ENCODE data around the gene ROBO4.
A peak's percentile ranks its signal among the peaks of the same experiment; 100 is the strongest.

The ROBO4 gene

GRCh38 chr11:124934862-124935547, 37.3 kb upstream of the ROBO4 start:
- DNase-seq (ENCODE audit: low read depth): peak; percentile 90
- H3K4me3 ChIP-seq (ENCODE audit: control insufficient read depth, low read depth, low read length): no peak overlapping the region
- peak; percentile 34 for TF ChIP-seq CTCF (conservative IDR thresholded peaks at IDR 0.05; ENCODE audit: control insufficient read depth, insufficient read depth, low read depth, low read length)

DNA sequence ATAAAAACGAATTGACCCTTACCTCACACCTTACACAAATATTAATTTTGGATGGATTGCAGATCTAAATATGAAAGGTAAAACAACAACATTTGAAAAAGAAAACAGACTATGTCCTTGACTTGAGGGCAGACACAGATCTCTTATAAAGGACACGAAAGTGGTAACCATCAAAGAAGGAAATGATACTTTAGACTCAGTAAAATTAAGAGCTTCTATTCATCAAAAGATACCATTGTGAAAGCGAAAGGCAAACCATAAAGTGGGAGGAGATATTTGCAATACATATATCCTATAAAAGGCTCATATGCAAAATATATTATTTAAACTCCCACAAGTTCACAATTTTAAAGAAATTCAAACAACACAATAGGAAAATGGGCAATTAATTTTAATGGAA, 33.1 kb upstream of the ROBO4 start:
- TF ChIP-seq CTCF (conservative IDR thresholded peaks at IDR 0.05; ENCODE audit: control insufficient read depth, insufficient read depth, low read depth, low read length): no peak
- no peak for DNase-seq (ENCODE audit: low read depth)
- H3K4me3 ChIP-seq (ENCODE audit: control insufficient read depth, low read depth, low read length): no peak overlapping the region

GRCh38 chr11:124928942-124929665, 31.4 kb upstream of the ROBO4 start:
- no peak overlapping the region for H3K4me3 ChIP-seq (ENCODE audit: control insufficient read depth, low read depth, low read length)
- DNase-seq (ENCODE audit: low read depth): no peak
- no peak for TF ChIP-seq CTCF (conservative IDR thresholded peaks at IDR 0.05; ENCODE audit: control insufficient read depth, insufficient read depth, low read depth, low read length)

DNA sequence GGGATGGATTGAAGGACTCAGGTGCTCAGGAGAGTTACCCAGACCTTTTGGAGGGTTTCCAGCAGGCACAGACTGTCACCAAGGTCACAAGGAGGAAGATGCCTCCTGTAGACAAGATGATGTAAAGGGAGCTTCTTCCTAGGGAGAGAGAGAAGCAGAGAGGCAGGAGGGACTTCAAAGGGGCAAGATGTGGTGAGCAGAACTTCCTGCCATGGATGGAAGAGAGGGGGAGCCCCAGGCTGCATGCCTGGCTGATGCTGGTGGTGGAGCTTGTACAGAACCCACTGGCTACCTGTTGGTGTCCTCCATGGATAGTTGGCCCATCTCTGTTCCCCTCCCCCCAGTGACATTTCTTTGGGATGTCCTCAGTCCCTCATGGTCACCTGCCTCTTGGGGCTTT, 25.6 kb upstream of the ROBO4 start:
- no peak overlapping the region for H3K4me3 ChIP-seq (ENCODE audit: control insufficient read depth, low read depth, low read length)
- no peak for DNase-seq (ENCODE audit: low read depth)
- TF ChIP-seq CTCF (conservative IDR thresholded peaks at IDR 0.05; ENCODE audit: control insufficient read depth, insufficient read depth, low read depth, low read length): no peak

DNA sequence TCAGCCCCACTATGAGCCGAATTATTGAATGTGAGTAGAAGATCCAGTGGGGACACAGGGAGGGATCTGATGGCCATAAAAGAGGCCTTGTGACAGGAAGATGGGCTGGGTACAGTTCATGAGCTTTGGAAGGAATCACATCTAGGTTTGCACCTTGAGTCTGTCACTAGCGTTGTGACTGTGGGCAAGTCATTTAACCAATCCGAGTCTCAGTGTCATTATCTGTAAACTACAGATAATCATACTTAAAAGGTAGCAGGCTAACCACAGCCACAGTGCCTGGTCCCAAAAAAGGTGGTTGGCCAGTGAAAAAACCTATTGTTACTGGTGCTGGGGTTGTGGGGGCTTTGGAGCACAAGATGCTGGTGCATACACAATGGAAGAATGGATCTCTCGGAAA, 25.2 kb upstream of the ROBO4 start:
- no peak for DNase-seq (ENCODE audit: low read depth)
- no peak for TF ChIP-seq CTCF (conservative IDR thresholded peaks at IDR 0.05; ENCODE audit: control insufficient read depth, insufficient read depth, low read depth, low read length)
- H3K4me3 ChIP-seq (ENCODE audit: control insufficient read depth, low read depth, low read length): no peak overlapping the region

DNA sequence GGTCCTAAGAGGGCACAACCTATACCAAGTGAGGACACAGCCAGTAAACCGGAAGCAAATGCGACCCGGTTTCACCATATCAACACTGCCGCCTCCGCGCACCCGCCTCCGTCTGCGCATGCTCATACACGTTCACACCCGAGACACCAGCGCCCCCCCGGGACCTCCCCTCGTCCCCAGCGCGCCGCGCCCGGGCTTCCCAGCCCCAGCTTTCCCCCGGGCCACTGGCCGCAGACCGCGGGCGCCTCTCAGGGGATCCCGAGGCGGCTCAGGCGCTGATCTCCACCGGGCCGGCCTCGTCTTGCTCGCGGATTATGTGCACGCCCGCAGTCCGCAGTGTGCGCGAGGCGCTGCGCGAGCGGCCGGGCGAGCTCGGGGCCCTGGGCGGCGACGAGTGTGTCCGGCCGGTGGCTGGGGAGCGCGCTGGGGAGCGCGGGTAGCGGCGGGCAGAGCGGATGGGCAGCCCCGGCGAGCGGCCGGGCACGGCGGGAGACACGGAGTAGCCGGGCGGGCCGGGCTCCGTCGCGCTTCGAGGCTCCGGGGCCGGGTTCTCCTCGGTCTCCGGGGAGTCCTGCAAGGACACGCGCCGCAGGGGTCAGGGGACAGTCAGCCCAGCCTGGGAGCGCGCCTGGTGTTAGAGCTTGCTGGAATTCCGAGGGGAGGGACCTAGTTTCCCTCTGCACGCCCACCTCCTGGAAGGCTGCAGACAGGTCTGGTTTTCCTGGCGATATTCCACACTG, 23.4 kb upstream of the ROBO4 start:
- peak; percentile 55 for DNase-seq (ENCODE audit: low read depth)
- H3K4me3 ChIP-seq (ENCODE audit: control insufficient read depth, low read depth, low read length): no peak overlapping the region
- TF ChIP-seq CTCF (conservative IDR thresholded peaks at IDR 0.05; ENCODE audit: control insufficient read depth, insufficient read depth, low read depth, low read length): no peak

Data from fibroblast of mammary gland (primary cell).